ENCODE measurements around the gene MAN2A2. TPM values are rescaled to one million over a fixed set of nuclear protein-coding genes. Genes with fewer than 3 reads are reported as not detected.

Gene MAN2A2
- total RNA-seq, 1 experiment from 2014 or later: 64.9 TPM

DNA sequence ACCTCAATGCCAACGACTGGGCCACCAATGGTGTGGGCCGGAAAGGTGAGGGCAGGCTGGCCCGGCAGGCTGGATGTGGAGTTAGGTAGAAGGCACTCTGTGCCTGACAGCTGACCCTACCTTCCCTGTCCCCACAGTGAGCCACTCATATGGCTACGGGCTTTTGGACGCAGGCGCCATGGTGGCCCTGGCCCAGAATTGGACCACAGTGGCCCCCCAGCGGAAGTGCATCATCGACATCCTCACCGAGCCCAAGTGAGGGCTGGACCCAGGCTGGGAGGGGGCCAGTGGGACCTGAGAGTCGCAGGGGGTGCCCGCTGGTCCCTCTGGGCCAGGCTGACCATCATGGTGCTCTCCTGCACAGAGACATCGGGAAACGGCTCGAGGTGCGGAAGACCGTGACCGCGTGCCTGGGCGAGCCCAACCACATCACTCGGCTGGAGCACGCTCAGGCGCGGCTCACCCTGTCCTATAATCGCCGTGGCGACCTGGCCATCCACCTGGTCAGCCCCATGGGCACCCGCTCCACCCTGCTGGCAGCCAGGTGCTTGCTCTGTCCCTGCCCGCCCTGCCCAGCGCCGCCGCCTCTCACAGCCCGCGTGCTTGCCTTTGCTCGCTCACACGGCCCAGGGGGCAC is 23.3 kb upstream of the MAN2A2 start:
- Mint-ChIP-seq H3K4me3 (ENCODE audit: unreplicated experiment) (no peak overlapping the region), H3K27me3 (ENCODE audit: insufficient read depth, unreplicated experiment) (no peaks in the 10 kb centered on the region), H3K9me3 (ENCODE audit: unreplicated experiment) (no peaks in the 10 kb centered on the region), H3K4me1 (ENCODE audit: low read depth, unreplicated experiment) (no peaks in the 10 kb centered on the region), H3K36me3 (ENCODE audit: insufficient read depth, unreplicated experiment) (peaks cover 19% of the 10 kb centered on the region), H3K27ac (ENCODE audit: unreplicated experiment) (no peak overlapping the region)
- Histone ChIP-seq H3K9me3 (no peaks in the 10 kb centered on the region), H3K4me1 (no peaks in the 10 kb centered on the region; the same call in 1 of the 2 replicates), H3K36me3 (ENCODE audit: control insufficient read depth, insufficient read depth, low read length) (no peaks in the 10 kb centered on the region), H3K4me3 (ENCODE audit: low read depth, low read length) (no peak overlapping the region), H3K27me3 (replicated peaks; ENCODE audit: control insufficient read depth, insufficient read depth, low read length) (no peaks in the 10 kb centered on the region)
- TF ChIP-seq, protein P1, sequence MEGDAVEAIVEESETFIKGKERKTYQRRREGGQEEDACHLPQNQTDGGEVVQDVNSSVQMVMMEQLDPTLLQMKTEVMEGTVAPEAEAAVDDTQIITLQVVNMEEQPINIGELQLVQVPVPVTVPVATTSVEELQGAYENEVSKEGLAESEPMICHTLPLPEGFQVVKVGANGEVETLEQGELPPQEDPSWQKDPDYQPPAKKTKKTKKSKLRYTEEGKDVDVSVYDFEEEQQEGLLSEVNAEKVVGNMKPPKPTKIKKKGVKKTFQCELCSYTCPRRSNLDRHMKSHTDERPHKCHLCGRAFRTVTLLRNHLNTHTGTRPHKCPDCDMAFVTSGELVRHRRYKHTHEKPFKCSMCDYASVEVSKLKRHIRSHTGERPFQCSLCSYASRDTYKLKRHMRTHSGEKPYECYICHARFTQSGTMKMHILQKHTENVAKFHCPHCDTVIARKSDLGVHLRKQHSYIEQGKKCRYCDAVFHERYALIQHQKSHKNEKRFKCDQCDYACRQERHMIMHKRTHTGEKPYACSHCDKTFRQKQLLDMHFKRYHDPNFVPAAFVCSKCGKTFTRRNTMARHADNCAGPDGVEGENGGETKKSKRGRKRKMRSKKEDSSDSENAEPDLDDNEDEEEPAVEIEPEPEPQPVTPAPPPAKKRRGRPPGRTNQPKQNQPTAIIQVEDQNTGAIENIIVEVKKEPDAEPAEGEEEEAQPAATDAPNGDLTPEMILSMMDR (IDR thresholded peaks at IDR 0.05; ENCODE audit: insufficient read depth in 1 of 2, low read depth in 1 of 2, low read length in 1 of 2, severe bottlenecking in 1 of 2, unreplicated experiment in 1 of 2): no peak
- no peak for DNase-seq
- no TSS peak for BruUV-seq (replicated peaks)
- CTCF ChIA-PET: no interaction called here
- intact Hi-C loops (cut with micrococcal nuclease; ENCODE audit: unreplicated experiment): no loop called here
- POLR2A ChIA-PET: no interaction called here

DNA sequence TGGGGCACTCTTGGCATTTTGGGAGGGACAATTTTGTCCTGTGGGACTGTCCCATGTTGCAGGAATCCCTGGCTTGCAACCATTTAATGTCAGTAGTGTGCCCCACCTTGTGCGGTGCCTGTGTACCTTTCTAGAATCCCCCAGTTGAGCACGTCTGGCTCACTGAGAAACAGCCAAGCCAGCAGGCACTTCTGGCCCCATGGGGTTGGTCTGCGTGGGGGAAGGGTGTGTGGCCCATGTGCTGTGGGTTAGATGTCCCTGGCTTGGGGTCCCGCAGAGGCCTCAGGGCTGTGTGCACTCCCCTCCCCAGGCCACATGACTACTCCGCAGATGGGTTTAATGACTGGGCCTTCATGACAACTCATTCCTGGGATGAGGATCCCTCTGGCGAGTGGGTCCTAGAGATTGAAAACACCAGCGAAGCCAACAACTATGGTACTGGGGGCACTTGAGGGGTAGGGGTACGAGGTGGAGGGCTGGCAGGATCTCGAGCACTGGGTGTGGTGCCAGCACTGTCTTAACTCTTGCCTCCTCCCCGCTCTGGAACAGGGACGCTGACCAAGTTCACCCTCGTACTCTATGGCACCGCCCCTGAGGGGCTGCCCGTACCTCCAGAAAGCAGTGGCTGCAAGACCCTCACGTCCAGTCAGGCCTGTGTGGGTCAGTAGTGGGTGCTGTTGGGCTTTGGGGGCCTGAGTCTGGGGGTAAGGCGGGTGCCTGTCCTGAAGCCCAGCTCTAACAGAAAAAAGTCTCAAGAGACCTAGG is 22.5 kb upstream of the MAN2A2 start:
- H3K36me3 ChIP-seq (ENCODE audit: control insufficient read depth, insufficient read depth, low read length): no peaks in the 10 kb centered on the region
- POLR2A ChIA-PET: no interaction called here
- H3K27me3 ChIP-seq (replicated peaks; ENCODE audit: control insufficient read depth, insufficient read depth, low read length): no peaks in the 10 kb centered on the region
- H3K4me3 ChIP-seq (ENCODE audit: low read depth, low read length): no peak overlapping the region
- BruUV-seq (replicated peaks): no TSS peak
- H3K36me3 Mint-ChIP-seq (ENCODE audit: insufficient read depth, unreplicated experiment): peaks cover 19% of the 10 kb centered on the region
- CTCF ChIA-PET: no interaction called here
- H3K9me3 ChIP-seq: no peaks in the 10 kb centered on the region
- no peak overlapping the region for H3K27ac Mint-ChIP-seq (ENCODE audit: unreplicated experiment)
- no peak for DNase-seq
- H3K4me1 ChIP-seq: no peaks in the 10 kb centered on the region; the same call in 1 of the 2 replicates
- intact Hi-C loops (cut with micrococcal nuclease; ENCODE audit: unreplicated experiment): no loop called here
- no peaks in the 10 kb centered on the region for H3K4me1 Mint-ChIP-seq (ENCODE audit: low read depth, unreplicated experiment)
- no peak overlapping the region for H3K4me3 Mint-ChIP-seq (ENCODE audit: unreplicated experiment)
- no peaks in the 10 kb centered on the region for H3K9me3 Mint-ChIP-seq (ENCODE audit: unreplicated experiment)
- H3K27me3 Mint-ChIP-seq (ENCODE audit: insufficient read depth, unreplicated experiment): no peaks in the 10 kb centered on the region
- TF ChIP-seq, protein P1 (IDR thresholded peaks at IDR 0.05; ENCODE audit: insufficient read depth in 1 of 2, low read depth in 1 of 2, low read length in 1 of 2, severe bottlenecking in 1 of 2, unreplicated experiment in 1 of 2): no peak

DNA sequence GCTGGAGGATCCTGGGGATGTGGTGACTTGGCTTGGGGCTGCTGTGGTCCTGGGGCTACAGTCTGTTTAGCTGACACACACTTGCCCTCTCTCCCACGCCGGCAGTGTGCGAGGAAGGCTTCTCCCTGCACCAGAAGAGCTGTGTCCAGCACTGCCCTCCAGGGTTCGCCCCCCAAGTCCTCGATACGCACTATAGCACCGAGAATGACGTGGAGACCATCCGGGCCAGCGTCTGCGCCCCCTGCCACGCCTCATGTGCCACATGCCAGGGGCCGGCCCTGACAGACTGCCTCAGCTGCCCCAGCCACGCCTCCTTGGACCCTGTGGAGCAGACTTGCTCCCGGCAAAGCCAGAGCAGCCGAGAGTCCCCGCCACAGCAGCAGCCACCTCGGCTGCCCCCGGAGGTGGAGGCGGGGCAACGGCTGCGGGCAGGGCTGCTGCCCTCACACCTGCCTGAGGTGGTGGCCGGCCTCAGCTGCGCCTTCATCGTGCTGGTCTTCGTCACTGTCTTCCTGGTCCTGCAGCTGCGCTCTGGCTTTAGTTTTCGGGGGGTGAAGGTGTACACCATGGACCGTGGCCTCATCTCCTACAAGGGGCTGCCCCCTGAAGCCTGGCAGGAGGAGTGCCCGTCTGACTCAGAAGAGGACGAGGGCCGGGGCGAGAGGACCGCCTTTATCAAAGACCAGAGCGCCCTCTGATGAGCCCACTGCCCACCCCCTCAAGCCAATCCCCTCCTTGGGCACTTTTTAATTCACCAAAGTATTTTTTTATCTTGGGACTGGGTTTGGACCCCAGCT is 21.7 kb upstream of the MAN2A2 start:
- no peak overlapping the region for H3K27ac Mint-ChIP-seq (ENCODE audit: unreplicated experiment)
- Histone ChIP-seq H3K4me1 (no peaks in the 10 kb centered on the region; the same call in 1 of the 2 replicates), H3K4me3 (ENCODE audit: low read depth, low read length) (no peak overlapping the region), H3K36me3 (ENCODE audit: control insufficient read depth, insufficient read depth, low read length) (no peaks in the 10 kb centered on the region), H3K27me3 (replicated peaks; ENCODE audit: control insufficient read depth, insufficient read depth, low read length) (no peaks in the 10 kb centered on the region), H3K9me3 (no peaks in the 10 kb centered on the region)
- H3K9me3 Mint-ChIP-seq (ENCODE audit: unreplicated experiment): no peaks in the 10 kb centered on the region
- H3K27me3 Mint-ChIP-seq (ENCODE audit: insufficient read depth, unreplicated experiment): no peaks in the 10 kb centered on the region
- CTCF ChIA-PET: interaction anchor here (1.4 kb wide), 1 partner anchor 233 kb away, joined by 3 read pairs; no protein-coding TSS in a partner anchor
- DNase-seq: no peak
- intact Hi-C loops (cut with micrococcal nuclease; ENCODE audit: unreplicated experiment): no loop called here
- TF ChIP-seq, protein P1 (IDR thresholded peaks at IDR 0.05; ENCODE audit: insufficient read depth in 1 of 2, low read depth in 1 of 2, low read length in 1 of 2, severe bottlenecking in 1 of 2, unreplicated experiment in 1 of 2): no peak
- H3K4me1 Mint-ChIP-seq (ENCODE audit: low read depth, unreplicated experiment): no peaks in the 10 kb centered on the region
- no TSS peak for BruUV-seq (replicated peaks)
- no peak overlapping the region for H3K4me3 Mint-ChIP-seq (ENCODE audit: unreplicated experiment)
- peaks cover 19% of the 10 kb centered on the region for H3K36me3 Mint-ChIP-seq (ENCODE audit: insufficient read depth, unreplicated experiment)
- POLR2A ChIA-PET: no interaction called here

All from Caco-2 (cell line).